Left colon (tissue), 2 donors: ENCODE results near the gene CALN1. TPM values are rescaled to one million over a fixed set of nuclear protein-coding genes. Genes with fewer than 3 reads are reported as not detected.
"Not testable (repeated sequence)": the region's sequence is repeated elsewhere in the genome, so short reads cannot be mapped to it uniquely, and the experiment has no call there.

Experiments
- ATAC-seq: fragments of 200-7000 bp; cut with Tn5 transposase; one replicate; pipeline ENCODE4 v1.9.1; 2020; ENCODE audit warnings: mild to moderate bottlenecking, moderate library complexity
- DNase-seq, 2 donors: peaks; one replicate each; pipeline ENCODE4 v3.0.0-alpha.2; 2020
- intact Hi-C, 2 donors: fragments of 100-400 bp; cut with DNase I in 1 of 2; cut with micrococcal nuclease in 1 of 2; formaldehyde crosslinking; loops; one replicate each; pipeline versions ENCODE4 v1.11.2 to v1.14.0; 2022; cut with DNase I, micrococcal nuclease
- total RNA-seq, 2 donors: library from RNA; stranded (reverse); fragmentation: NEBNext Ultra II Directional; extraction: Animal tissue kit (Norgen Biotek cat#: 25700); gene quantifications; one replicate each; pipeline ENCODE4 v1.2.1, GENCODE V29; 2021
- donor health status: DM: no; HTN: no; CAD: no.
- donor health status: DM: yes; HTN: yes; CAD: no.

Gene CALN1
- total RNA-seq, 2 donors from 2014 or later, result not detected

DNA sequence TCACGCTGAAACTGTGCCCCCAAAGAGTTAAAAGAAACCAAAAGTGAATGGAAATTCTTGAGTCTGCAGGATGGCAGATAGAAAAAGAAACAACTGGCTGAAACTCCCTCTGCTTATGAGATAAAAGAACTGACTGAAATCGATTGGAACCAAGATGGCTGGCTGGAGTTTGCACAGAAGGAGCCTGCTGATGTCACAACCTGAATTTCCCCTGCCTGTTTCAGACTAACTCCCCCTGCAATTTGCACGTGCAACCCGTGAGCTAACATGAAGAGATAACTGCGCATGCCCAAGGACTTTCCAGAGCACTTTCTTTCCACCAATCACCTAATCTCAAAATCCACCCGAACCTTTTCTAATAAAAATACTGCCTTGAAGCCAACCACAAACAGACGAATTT lies 435.5 kb downstream of the CALN1 start:
- intact Hi-C loops, result no loop called here
- no peak for ATAC-seq
- DNase-seq, result no peak

DNA sequence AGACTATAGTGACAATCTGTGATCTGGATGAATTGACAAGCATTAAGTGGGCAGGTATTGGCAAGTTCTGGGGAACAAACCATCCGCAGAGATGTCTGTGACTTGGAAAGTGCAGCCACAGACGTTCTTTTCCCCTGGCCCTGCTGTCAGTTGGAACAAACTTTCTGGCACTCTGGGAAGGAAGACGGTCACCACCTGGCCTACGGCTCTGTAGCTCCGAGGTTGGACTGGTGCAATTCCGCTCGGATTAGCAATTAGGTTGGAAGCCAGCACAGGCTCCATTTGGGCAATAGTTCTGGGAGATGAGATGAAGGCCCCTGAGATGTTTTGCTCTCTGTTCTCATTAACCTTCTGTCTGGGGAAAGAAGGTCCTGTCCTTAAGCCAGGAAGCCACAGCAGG lies 437.5 kb downstream of the CALN1 start:
- intact Hi-C loops, result no loop called here
- no peak for ATAC-seq

DNA sequence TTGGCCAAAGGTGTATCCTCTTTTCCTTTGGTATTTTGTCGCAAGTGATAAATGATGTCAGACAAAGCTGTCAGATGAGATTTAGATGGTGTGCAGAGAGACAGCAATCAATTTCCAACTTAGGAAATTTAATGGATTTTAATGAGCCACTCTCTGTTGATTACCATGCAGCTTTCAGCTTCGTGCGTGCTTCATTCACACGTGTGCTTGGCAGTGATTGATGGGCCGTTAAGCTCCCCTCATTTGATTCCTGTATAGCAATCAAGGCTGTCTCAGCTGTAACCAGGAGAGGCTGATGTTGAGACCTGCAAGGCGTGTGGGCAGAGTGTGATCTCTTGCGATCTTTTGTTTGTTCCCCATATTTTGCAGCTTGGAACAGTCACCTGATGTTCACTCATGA lies 439.6 kb downstream of the CALN1 start:
- DNase-seq (no peak), ATAC-seq (no peak)
- intact Hi-C loops, result no loop called here

More for the DNA sequence above, 437.5 kb downstream of the CALN1 start:
- DNase-seq, result no peak

DNA sequence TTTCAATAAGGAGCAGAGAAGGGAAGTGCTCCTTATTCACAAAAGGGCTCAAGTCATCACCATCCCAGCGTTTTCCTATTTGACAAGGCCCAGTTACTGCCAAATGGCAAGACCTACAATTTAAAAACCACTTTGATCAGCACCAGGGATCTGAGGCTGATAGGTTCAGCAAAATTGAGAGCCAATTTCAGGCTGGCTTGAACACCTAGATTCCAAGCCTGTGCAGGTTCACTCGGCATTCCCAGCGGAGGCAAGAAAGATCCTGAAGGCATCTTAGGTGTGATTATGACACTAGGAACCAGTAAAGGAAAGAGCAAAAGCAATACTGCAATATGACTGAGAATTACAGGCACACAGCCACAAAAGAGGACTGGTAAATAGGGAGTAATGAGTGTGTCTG lies 441.4 kb downstream of the CALN1 start:
- intact Hi-C loops, result no loop called here
- DNase-seq, result no peak
- no peak for ATAC-seq

DNA sequence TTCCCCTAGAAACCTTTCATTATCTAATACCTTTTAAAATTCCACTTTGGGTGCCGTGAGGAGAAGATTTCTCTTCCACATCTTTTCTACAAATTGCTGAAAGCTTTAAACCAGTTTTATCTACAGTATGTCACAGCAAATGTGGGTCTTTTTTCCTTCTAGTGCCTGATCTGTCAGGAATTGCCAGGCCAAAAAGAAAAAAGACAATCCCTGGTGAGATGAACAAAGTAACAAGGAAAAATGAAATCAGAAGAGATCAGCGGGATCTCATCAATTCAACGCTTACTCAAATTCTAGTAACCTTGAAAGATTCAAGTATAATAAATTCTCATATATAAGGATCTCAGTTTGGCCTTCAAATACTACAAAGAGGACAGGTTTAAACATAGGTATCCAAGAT lies 449.5 kb downstream of the CALN1 start:
- ATAC-seq (no peak), DNase-seq (no peak)
- intact Hi-C loops, result no loop called here

DNA sequence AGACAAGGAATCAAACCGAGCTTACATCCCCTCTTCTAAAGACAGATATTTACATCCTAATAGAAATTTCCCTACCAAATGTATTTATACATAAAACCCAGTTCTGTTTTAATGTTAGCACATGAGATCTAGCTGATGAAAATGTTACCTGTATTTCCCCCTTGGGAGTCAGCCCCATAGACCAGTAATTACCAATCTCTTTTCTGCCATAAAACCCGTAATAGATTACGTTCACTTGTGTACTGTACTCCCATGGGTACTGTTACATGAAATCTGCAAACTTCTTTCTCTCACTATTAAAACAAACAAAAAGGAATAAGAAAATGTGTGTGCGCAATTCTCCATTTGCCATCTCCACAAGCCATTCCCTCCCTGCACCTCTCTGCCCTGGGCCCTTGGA lies 450.9 kb downstream of the CALN1 start:
- no peak for DNase-seq
- intact Hi-C loops, result no loop called here
- ATAC-seq, result no peak

DNA sequence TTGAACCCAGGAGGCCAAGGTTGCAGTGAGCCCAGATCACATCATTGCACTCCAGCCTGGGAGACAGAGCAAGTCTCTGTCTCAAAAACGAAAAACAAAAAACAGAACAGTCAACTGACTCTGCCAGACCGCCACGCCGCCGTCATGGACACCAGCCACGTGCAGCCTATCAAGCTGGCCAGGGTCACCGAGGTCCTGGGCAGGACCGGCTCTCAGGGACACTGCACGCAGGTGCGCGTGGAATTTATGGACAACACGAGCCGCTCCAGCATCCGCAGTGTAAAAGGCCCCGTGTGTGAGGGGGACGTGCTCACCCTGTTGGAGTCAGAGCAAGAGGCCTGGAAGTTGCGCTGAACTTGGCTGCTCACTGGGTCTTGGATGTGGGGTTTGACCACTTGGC lies 470.0 kb downstream of the CALN1 start:
- ATAC-seq, result no peak
- no peak for DNase-seq
- intact Hi-C loops, result loop anchor here in 1 of 2 donors (10.0 kb wide), 1 partner anchor 57 kb away; no protein-coding TSS in a partner anchor

DNA sequence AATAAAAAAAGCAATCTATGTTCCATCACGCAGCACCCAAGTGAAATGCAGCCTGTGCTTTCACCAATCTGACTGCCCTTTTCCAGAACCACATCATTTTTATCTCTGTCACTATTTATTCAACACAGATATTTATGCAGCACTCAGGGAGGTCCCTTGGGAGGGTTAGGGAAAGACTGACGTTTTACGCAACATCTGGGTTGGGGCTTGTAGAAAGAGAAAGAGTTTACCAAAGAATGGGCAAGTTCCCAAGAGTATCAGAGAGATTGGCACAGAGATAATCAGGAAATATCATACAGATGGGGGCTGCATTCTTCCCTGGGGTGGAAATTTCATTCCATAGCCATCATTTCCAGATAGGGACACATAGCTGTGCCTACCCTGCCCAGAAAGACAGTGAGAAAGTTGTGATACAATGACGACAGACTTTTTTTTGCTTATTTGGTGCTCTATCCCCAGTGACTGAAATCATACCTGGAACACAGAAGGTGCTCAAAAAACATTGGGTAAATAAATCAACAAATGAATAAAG lies 474.2 kb downstream of the CALN1 start:
- intact Hi-C loops, result no loop called here
- ATAC-seq, result no peak
- no peak for DNase-seq

DNA sequence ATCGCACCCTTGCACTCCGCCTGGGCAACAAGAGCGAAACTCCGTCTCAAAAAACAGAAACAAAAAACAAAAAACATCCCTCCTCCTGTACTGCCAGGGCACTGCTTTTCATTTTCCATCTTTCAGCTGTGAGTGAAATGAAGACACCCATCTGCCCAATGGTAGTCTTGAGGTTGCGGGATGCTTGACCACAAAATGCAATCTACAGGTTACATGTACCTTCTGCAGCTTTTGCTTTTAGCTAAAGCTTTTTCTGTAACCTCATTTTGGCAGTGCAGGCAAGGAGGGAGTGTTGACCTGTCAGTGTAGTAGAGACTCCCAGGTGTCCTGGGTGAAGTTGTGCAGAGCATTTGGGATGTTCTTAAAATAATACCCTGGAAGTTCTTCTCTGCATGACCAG lies 476.5 kb downstream of the CALN1 start:
- intact Hi-C loops, result no loop called here
- no peak for DNase-seq
- no peak for ATAC-seq

DNA sequence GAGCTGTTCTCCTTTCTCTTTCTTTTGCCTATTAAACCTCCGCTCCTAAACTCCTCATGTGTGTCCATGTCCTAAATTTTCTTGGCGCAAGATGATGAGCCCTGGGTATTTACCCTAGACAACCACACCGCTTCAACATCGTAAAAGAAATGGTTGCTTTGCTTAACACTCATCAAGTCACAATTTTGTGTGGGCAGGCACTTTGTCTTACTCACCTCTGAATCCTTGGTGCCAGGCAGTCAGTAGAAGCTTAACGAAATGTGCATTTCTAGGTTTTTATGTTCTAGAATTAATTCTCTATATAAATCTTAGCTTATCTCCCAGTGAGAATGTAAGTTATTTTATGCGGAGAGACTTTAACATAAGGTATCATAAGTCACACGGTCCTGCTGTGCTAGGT lies 478.7 kb downstream of the CALN1 start:
- DNase-seq (no peak), ATAC-seq (no peak)
- intact Hi-C loops, result no loop called here

DNA sequence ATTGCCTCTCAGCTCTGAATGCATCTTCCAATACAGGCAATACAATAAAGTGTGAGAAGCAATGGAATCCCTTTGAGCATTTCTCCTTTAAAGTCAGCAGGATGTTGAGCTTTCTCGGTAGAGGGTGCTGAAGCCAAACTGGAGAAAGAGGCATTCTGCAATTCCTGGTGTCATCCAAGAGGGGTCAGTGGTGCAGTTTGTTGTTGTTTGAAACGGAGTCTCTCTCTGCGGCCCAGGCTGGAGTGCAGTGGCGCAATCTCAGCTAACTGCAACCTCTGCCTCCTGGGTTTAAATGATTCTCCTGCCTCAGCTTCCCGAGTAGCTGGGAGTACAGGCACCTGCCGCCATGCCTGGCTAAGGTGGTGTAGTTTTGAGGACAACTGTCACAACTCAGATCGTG lies 486.5 kb downstream of the CALN1 start:
- DNase-seq (no peak), ATAC-seq (no peak)
- intact Hi-C loops, result no loop called here

DNA sequence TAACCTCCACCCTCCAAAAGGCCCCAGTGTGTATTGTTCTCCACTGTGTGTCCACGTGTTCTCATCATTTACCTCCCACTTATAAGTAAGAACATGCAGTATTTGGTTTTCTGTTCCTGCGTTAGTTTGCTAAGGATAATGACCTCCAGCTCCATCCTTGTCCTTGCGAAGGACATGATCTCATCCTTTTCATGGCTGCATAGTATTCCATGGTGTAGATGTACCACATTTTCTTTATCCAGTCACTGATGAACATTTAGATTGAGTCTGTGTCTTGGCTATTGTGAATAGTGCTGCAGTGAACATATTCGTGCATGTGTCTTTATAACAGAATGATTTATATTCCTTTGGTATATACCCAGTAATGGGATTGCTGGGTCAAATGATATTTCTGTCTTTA lies 497.9 kb downstream of the CALN1 start:
- DNase-seq, ATAC-seq, intact Hi-C loops: not testable (repeated sequence)

DNA sequence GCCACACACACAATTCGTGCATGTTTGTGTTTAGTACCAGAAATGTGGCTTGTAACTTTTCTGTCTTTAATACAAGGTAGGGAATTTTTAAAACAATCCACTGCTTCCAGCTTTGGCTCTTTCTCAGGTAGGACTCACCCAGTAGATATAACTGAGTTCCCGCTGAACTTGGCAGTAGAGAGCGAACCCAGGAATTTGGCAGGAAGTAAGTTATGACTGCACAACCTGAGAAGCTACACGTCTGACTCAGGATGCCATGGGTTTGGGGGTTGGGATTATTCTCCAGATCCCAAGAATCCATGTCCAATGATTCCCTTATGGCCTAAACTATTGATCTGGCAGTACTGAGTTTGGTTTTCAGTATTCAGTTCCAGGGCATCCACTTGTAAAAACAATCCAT lies 499.7 kb downstream of the CALN1 start:
- ATAC-seq, result no peak
- intact Hi-C loops, result no loop called here
- DNase-seq, result no peak

DNA sequence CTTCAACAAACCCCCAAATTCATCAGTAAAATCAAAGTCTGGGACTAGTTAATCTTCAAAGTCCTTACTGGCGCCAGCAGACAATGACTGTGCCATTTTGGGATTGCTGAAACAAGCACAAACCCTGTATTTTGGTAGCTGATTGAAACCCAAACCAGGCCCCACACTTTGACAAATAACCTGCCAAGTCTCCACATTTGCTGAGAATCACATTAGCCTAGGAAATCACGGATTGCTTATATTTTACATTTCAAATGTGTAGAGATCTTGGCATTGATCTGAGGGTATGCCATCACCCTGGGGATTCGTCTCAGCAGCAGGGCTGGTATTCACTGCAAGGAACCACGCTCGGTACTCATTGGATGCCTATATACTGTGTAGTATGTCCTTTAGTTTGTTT lies 501.1 kb downstream of the CALN1 start:
- ATAC-seq (no peak), DNase-seq (no peak)
- intact Hi-C loops, result no loop called here

DNA sequence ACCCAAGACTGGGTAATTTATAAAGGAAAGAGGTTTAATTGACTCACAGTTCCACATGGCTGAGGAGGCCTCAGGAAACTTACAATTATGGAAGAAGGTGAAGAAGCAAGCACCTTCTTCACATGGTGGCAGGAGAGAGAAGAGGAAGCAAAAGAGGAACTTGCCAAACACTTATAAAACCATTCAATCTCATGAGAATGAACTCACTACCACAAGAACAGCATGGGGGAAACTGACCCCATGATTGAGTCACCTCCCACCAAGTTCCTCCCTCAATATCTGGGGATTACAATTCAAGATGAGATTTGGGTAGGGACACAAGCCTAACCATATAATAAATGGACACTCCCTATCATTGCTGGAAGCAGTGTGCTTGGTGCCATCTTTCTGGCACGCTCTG lies 506.3 kb downstream of the CALN1 start:
- no peak for ATAC-seq
- no peak for DNase-seq

DNA sequence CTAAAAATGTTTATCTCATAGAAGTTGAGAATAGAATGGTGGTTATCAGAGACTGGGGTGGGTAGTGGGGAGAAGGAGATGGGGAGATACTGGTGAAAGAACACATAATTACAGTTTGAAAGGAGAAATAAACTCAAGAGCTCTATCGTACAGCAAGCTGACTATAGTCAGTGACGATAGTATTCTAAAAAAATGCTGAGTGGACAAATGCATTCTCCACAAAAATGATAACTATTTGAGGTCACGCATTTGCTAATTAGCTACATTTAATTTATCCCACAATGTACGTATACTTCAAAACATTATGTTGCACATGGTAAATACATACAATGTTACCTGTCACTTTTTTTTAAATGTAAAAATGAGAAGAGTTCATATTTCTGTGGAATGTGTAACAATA lies 507.7 kb downstream of the CALN1 start:
- intact Hi-C loops, result no loop called here
- no peak for ATAC-seq
- DNase-seq, result no peak

More for the DNA sequence above, 506.3 kb downstream of the CALN1 start:
- intact Hi-C loops, result no loop called here

DNA sequence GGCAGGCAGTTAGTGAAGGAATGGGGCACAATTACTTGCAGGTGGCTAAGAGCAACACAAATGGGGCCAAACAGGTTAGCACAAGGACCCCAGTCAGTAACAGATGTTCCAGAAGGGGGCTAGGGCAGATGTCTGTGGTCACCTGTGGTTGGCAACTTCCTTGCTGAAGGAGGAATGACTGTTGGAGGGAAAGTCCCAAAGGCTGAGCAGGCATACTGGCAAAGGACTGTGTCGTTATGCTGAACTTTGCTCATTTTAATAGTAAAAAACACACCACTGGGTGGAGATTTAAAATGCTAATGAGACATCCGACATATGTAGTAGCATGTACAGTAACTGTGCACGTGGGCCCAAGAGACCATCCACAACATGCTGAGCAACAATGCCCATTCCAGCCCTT lies 511.6 kb downstream of the CALN1 start:
- DNase-seq (no peak), ATAC-seq (no peak)
- intact Hi-C loops, result no loop called here

DNA sequence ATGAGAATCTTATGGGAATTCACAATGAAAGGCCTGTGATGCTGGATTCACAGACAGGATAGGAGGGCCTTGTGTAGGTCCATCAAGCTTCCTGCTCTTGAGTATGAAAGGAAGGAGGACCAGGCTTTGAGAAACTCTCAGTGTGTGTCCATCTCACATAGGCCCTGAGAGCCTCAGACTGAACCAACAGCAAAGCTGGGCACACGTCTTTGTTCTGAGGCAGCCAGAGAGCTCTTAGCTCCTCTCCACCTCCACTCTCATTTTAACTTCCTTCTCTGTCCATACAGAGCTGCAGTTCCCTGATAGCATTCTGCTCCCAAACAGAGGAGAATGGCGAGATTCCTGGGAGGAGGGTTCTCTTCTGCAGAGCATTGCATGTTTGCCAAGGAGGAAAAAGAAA lies 515.6 kb downstream of the CALN1 start:
- intact Hi-C loops, result no loop called here
- no peak for ATAC-seq
- no peak for DNase-seq

DNA sequence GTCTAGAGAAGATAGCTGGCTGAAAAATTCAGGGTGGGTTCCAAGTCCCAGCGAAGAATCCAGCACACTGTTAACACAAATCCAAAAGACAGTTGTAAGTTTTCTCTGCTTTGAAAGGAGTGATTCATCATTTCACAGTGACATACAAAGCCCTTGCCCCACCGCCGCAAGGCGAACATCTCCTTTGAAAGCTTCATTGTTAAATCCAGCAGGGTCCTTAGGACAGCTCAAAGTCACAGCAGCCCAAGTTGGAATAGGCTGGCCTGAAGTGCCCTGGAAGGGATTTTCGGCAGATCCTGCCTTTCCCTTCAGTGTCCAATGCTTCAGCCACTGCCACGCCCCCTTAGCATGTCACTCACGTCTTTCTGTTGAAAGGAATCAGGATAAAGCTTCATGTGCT lies 526.1 kb downstream of the CALN1 start:
- no peak for ATAC-seq
- DNase-seq, result no peak
- intact Hi-C loops, result loop anchor here in 1 of 2 donors (10.0 kb wide), 1 partner anchor 59 kb away; no protein-coding TSS in a partner anchor

DNA sequence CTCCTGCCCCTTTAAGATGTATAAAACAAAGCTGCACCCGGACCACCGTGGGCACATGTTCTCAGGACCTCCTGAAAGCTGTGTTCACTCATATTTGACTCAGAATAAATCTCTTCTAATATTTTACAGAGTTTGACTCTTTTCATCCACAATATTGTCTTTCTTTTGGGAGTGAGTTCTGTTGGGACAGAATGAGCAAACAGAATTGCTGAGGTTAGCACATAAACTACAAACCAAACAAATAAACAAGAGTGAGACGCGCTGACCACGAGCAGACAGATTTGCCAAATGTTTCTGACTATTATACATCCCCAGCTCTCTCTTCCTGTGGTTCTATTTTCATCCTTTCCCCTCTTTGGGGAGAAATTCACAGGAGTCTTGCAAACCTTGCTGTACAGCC lies 526.7 kb downstream of the CALN1 start:
- intact Hi-C loops, result loop anchor here in 1 of 2 donors (10.0 kb wide), 1 partner anchor 59 kb away; no protein-coding TSS in a partner anchor
- ATAC-seq (no peak), DNase-seq (no peak)

DNA sequence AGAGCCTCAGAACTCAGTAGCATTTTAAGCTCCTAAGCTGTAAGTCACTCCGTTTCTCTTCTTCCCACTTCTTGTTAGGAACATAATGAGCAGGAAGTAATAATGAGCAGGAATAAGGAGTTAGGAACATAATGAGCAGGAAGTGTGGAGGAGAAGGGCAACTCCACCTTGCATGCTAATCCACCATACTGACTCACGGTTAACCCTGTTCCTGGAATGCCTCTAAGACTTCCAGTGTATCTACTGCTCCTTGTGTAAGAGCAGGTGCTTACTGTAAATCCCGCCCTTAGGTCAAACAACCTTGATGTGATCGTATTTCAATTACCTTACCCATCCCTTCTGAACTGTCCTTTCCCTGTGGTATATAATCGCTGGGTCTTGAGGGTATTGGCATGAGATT lies 528.7 kb downstream of the CALN1 start:
- no peak for ATAC-seq
- DNase-seq, result no peak
- intact Hi-C loops, result loop anchor here in 1 of 2 donors (10.0 kb wide), 1 partner anchor 61 kb away; no protein-coding TSS in a partner anchor
